HepG2 (cell line): ENCODE results near the gene PLXND1. TPM values are rescaled to one million over a fixed set of nuclear protein-coding genes. Genes with fewer than 3 reads are reported as not detected.

ENCODE experiments used
- ATAC-seq: fragments of 200-7000 bp; cut with Tn5 transposase; 3 replicates; pipeline ENCODE4 v1.9.1; 2020; ENCODE audit warnings: mild to moderate bottlenecking, moderate library complexity
- BruUV-seq: library from RNA; stranded (reverse); fragments of 400-500 nt; replicated peaks from 2 replicates; lab custom pipeline; 2021; lab: Mats Ljungman, UMichigan
- CTCF ChIA-PET: fragments of 300-600 bp; formaldehyde crosslinking; extraction: SDS; loops from one replicate; lab custom pipeline; 2021; ENCODE audit warnings: low total read pairs, inconsistent platforms, low intra/inter-chr PET ratio; lab: Yijun Ruan, JAX
- POLR2A ChIA-PET: fragments of 350-600 bp; sonication (Branson Sonifier 250); formaldehyde crosslinking; loops from one replicate; lab custom pipeline; 2020; ENCODE audit warnings: antibody characterized with exemption, inconsistent platforms; lab: Yijun Ruan, JAX
- DNase-seq: peaks from one replicate; pipeline ENCODE4 v3.0.0-alpha.2; 2015; ENCODE audit warnings: low spot score
- FAIRE-seq: peaks from 3 replicates; lab custom pipeline; 2011; peaks lifted over from hg19 to GRCh38; lab: Jason Lieb, UNC
- H2AFZ ChIP-seq: one replicate; pipeline ENCODE4 v1.6.1; 2011; ENCODE audit warnings: low read length, inconsistent platforms
- H3K27ac ChIP-seq: fragments of 300-600 bp; 3 replicates; pipeline ENCODE4 v1.8.0; 2011; ENCODE audit warnings: mixed run types, mild to moderate bottlenecking, mixed read lengths, low read length, inconsistent platforms; ENCODE audit not compliant: insufficient read depth; ENCODE audit errors: extremely low read length
- H3K27me3 ChIP-seq, 2 experiments: fragments of 200-600 bp in 1 of 2; 2 replicates in 1 of 2; 3 replicates in 1 of 2; pipeline versions ENCODE4 v1.6.0 to v1.8.0; 2011; ENCODE audit warnings: low read length in 2 of 2, mild to moderate bottlenecking in 2 of 2, moderate library complexity in 2 of 2, inconsistent platforms in 1 of 2; ENCODE audit not compliant: insufficient read depth in 2 of 2, control insufficient read depth in 1 of 2
- H3K36me3 ChIP-seq, 2 experiments: fragments of 200-600 bp in 1 of 2; replicated peaks in 1 of 2; 2 replicates in 1 of 2; 3 replicates in 1 of 2; pipeline versions ENCODE4 v1.5.1 to v1.8.0; 2011; ENCODE audit warnings: low read length in 2 of 2, inconsistent platforms in 1 of 2; ENCODE audit not compliant: insufficient read depth in 2 of 2, control insufficient read depth in 1 of 2
- H3K4me1 ChIP-seq: 2 replicates; pipeline ENCODE4 v1.5.1; 2012; ENCODE audit warnings: low read length, inconsistent platforms; ENCODE audit not compliant: insufficient read depth
- H3K4me2 ChIP-seq: 2 replicates; pipeline ENCODE4 v1.6.0; 2011; ENCODE audit warnings: low read depth, low read length, inconsistent platforms
- H3K4me3 ChIP-seq, 3 experiments: fragments of 200-600 bp in 1 of 3; sonication (generic), shearing (Covaris generic) in 1 of 3; replicated peaks in 1 of 3; 2 replicates each; pipeline ENCODE4 v1.5.1; 2011 to 2016; ENCODE audit warnings: low read length in 3 of 3, inconsistent platforms in 2 of 3, low read depth in 2 of 3, mild to moderate bottlenecking in 2 of 3, control low read depth in 1 of 3, mixed read lengths in 1 of 3; ENCODE audit not compliant: insufficient read depth in 1 of 3
- H3K79me2 ChIP-seq: one replicate; pipeline ENCODE4 v1.6.1; 2011; ENCODE audit warnings: low read length, inconsistent platforms; ENCODE audit not compliant: insufficient read depth
- H3K9ac ChIP-seq: 2 replicates; pipeline ENCODE4 v1.6.0; 2011; ENCODE audit warnings: mild to moderate bottlenecking, low read depth, low read length, inconsistent platforms; ENCODE audit not compliant: insufficient read depth
- H3K9me3 ChIP-seq: 2 replicates; pipeline ENCODE4 v1.5.1; 2012; ENCODE audit warnings: mild to moderate bottlenecking, low read length
- H4K20me1 ChIP-seq: 2 replicates; pipeline ENCODE4 v1.6.0; 2011; ENCODE audit warnings: inconsistent platforms, mild to moderate bottlenecking, low read length, moderate library complexity; ENCODE audit not compliant: insufficient read depth
- CBFB ChIP-seq: sonication (generic); formaldehyde crosslinking; IDR thresholded peaks from 2 replicates; pipeline ENCODE4 v1.4.0; 2020; ENCODE audit warnings: missing genetic modification reagents
- CCDC6 ChIP-seq: sonication (generic); formaldehyde crosslinking; IDR thresholded peaks from 2 replicates; pipeline ENCODE4 v1.8.1; 2022; ENCODE audit warnings: mild to moderate bottlenecking, missing genetic modification reagents, moderate library complexity
- EEA1 ChIP-seq: sonication (generic); formaldehyde crosslinking; IDR thresholded peaks from 2 replicates; pipeline ENCODE4 v1.5.1; 2020; ENCODE audit warnings: mild to moderate bottlenecking, missing genetic modification reagents, borderline replicate concordance
- HMGA1 ChIP-seq: sonication (generic); formaldehyde crosslinking; conservative IDR thresholded peaks from 2 replicates; pipeline ENCODE4 v1.4.0; 2020; ENCODE audit warnings: missing genetic modification reagents
- ZBTB38 ChIP-seq: sonication (generic); formaldehyde crosslinking; IDR thresholded peaks from 2 replicates; pipeline ENCODE4 v1.5.1; 2020; ENCODE audit warnings: mild to moderate bottlenecking, missing genetic modification reagents
- ZBTB7B ChIP-seq: sonication (generic); formaldehyde crosslinking; IDR thresholded peaks from 2 replicates; pipeline ENCODE4 v1.4.0; 2020; ENCODE audit warnings: missing genetic modification reagents
- ZIK1 ChIP-seq: sonication (generic); formaldehyde crosslinking; IDR thresholded peaks from 2 replicates; pipeline ENCODE4 v1.5.0; 2020; ENCODE audit warnings: mild to moderate bottlenecking, low read depth, missing genetic modification reagents, borderline replicate concordance
- ZNF138 ChIP-seq: sonication (generic); formaldehyde crosslinking; IDR thresholded peaks from 2 replicates; pipeline ENCODE4 v1.5.0; 2020; ENCODE audit warnings: mild to moderate bottlenecking, low read depth, missing genetic modification reagents
- ZNF292 ChIP-seq: sonication (generic); formaldehyde crosslinking; IDR thresholded peaks from 2 replicates; pipeline ENCODE4 v1.8.1; 2022; ENCODE audit warnings: mild to moderate bottlenecking, low read depth, missing genetic modification reagents, borderline replicate concordance
- ZNF564 ChIP-seq: sonication (generic); formaldehyde crosslinking; IDR thresholded peaks from 2 replicates; pipeline ENCODE4 v1.8.1; 2023; ENCODE audit warnings: mild to moderate bottlenecking, missing genetic modification reagents
- ZNF567 ChIP-seq: sonication (generic); formaldehyde crosslinking; IDR thresholded peaks from 2 replicates; pipeline ENCODE4 v1.8.1; 2023; ENCODE audit warnings: mild to moderate bottlenecking, missing genetic modification reagents, borderline replicate concordance
- ZNF703 ChIP-seq: sonication (generic); formaldehyde crosslinking; IDR thresholded peaks from 2 replicates; pipeline ENCODE4 v1.5.1; 2020; ENCODE audit warnings: missing genetic modification reagents, mild to moderate bottlenecking, moderate library complexity, borderline replicate concordance
- ZNF782 ChIP-seq: sonication (generic); formaldehyde crosslinking; IDR thresholded peaks from 2 replicates; pipeline ENCODE4 v1.4.0; 2020; ENCODE audit warnings: missing genetic modification reagents, mild to moderate bottlenecking, borderline replicate concordance
- WGBS: methylation state at CpG from one replicate; pipeline ENCODE4 v1.1.6; 2017; ENCODE audit warnings: low lambda C conversion rate; 5-methylcytosine and 5-hydroxymethylcytosine counted together
- in situ Hi-C: cut with HindIII; loops from 2 replicates; pipeline ENCODE4 v1.10.0; 2017; ENCODE audit warnings: low pct_unique_long_range_greater_than_20kb; ENCODE audit not compliant: extremely low pct_ligation_motif_present
- intact Hi-C: fragments of 100-400 bp; cut with micrococcal nuclease; formaldehyde crosslinking; loops from one replicate; pipeline ENCODE4 v1.10.0; 2022; ENCODE audit not compliant: unreplicated experiment
- polyA plus RNA-seq, 8 experiments: library from polyadenylated mRNA; depleted of rRNA in 3 of 8; stranded (reverse) in 7 of 8; unstranded in 1 of 8; fragments of >200 nt; fragmentation: Illumina TruSeq in 4 of 8; extraction: Trizol in 4 of 8; gene quantifications; 2 replicates each; pipeline versions ENCODE4 v1.2.1 to v1.2.3, GENCODE V29; 2011 to 2016; ENCODE audit warnings: low read depth in 4 of 8, missing spikeins in 1 of 8, mixed read lengths in 1 of 8; ENCODE audit not compliant: insufficient read depth in 1 of 8
- total RNA-seq, 5 experiments: library from RNA; depleted of rRNA; stranded (reverse); fragments of >200 nt; fragmentation: Illumina TruSeq; extraction: Trizol; gene quantifications; 2 replicates each; pipeline ENCODE4 v1.2.3, GENCODE V29; 2016; ENCODE audit warnings: low read depth in 1 of 5
- TF ChIP-seq, protein P1 (sequence below): sonication (generic); formaldehyde crosslinking; IDR thresholded peaks from 2 replicates; pipeline ENCODE4 v1.5.0; 2020; ENCODE audit warnings: mild to moderate bottlenecking, missing genetic modification reagents
- TF ChIP-seq, protein P2 (sequence below): sonication (generic); formaldehyde crosslinking; IDR thresholded peaks from 2 replicates; pipeline ENCODE4 v1.5.0; 2020; ENCODE audit warnings: mild to moderate bottlenecking, missing genetic modification reagents
- TF ChIP-seq, protein P3 (sequence below): sonication (generic); formaldehyde crosslinking; IDR thresholded peaks from 2 replicates; pipeline ENCODE4 v1.4.0; 2020; ENCODE audit warnings: missing genetic modification reagents

The PLXND1 gene
- total and polyA plus RNA-seq, 2 of the 13 experiments (the other 11 are each of a cell fraction or from before 2014, with no cell fraction given): 15.9 to 42.0 TPM

DNA sequence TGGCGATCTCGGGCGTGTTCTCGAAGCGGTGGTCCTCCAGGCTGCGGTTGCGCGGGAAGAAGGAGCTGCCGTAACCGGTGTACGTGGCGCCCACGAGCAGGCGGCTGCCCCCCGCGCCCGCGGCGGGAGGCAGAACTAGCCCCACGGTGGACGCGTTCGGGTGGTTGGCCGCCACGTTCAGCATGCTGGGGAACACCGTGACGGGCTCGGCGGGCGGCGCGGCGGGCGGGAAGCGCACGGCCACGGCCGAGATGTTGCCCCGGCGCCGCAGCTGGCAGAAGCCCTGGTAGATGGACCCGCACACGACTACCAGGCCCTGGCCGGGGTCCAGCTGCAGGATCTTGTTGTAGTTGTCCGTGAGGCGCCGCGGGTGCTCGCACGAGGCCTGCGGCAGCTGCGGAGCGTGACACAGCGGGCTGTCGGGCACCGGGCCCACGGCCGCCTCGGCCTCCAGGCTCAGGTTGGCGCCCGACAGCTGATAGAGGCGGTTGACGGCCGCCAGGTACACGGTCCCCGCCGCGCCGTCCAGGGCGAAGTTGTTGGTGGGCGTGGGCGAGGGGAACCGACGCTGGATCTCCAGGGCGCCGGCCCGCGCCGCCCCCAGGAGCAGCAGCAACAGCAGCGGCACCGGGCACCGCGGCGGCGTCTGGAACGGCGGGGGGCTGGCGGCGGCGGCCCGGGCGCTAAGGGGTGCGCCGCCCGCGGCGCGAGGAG lies 397 bp downstream of the PLXND1 start:
- POLR2A ChIA-PET: interaction anchor here (1.1 to 1.9 kb wide), 3 partner anchors 11 to 116 kb away, joined by 3 to 42 read pairs (median 8); no protein-coding TSS in a partner anchor
- FAIRE-seq (no peak), ATAC-seq (peak; percentile 21), DNase-seq (no peak)
- Histone ChIP-seq H4K20me1 (peaks cover 38% of the 10 kb centered on the region), H3K4me2 (peak overlapping the region; percentile 96), H3K9me3 (no peaks in the 10 kb centered on the region), H2AFZ (no peak overlapping the region), H3K79me2 (peaks cover 47% of the 10 kb centered on the region), H3K27me3 (no peaks in the 10 kb centered on the region; a peak in 1 of 5 replicates), H3K4me3 (peak overlapping the region; percentile 61 to 92 (median 91); a peak in 5 of 6 replicates), H3K9ac (peak overlapping the region; percentile 70), H3K36me3 (peaks cover 0 to 5% of the 10 kb centered on the region in 2 experiments; a peak in 2 of 5 replicates), H3K4me1 (peaks cover 74% of the 10 kb centered on the region), H3K27ac (peak overlapping the region; percentile 34)
- CTCF ChIA-PET: no interaction called here
- intact Hi-C loops (no loop called here), in situ Hi-C loops (no loop called here)
- 0% methylated on average over 20 of the region's 98 CpGs for WGBS
- BruUV-seq: no TSS peak
- TF ChIP-seq ZNF703 (CRISPR knock-in tag) (peak; percentile 85; the same call in 1 of the 2 replicates), ZIK1 (CRISPR knock-in tag) (no peak), ZNF138 (peak; percentile 77), ZNF782 (0 out of 2 replicates have a peak, but pooled peaks have one; percentile 12), HMGA1 (CRISPR knock-in tag) (no peak), CCDC6 (peak; percentile 35; the same call in 1 of the 2 replicates), ZBTB38 (CRISPR knock-in tag) (0 out of 2 replicates have a peak, but pooled peaks have one; percentile 21), ZNF567 (CRISPR knock-in tag) (no peak), ZNF292 (no peak), EEA1 (peak; percentile 64; the same call in 1 of the 2 replicates), ZBTB7B (CRISPR knock-in tag) (0 out of 2 replicates have a peak, but pooled peaks have one; percentile 39), CBFB (CRISPR knock-in tag) (peak; percentile 16; the same call in 1 of the 2 replicates), ZNF564 (CRISPR knock-in tag) (peak; percentile 41; the same call in 1 of the 2 replicates)
- TF ChIP-seq, protein P1, sequence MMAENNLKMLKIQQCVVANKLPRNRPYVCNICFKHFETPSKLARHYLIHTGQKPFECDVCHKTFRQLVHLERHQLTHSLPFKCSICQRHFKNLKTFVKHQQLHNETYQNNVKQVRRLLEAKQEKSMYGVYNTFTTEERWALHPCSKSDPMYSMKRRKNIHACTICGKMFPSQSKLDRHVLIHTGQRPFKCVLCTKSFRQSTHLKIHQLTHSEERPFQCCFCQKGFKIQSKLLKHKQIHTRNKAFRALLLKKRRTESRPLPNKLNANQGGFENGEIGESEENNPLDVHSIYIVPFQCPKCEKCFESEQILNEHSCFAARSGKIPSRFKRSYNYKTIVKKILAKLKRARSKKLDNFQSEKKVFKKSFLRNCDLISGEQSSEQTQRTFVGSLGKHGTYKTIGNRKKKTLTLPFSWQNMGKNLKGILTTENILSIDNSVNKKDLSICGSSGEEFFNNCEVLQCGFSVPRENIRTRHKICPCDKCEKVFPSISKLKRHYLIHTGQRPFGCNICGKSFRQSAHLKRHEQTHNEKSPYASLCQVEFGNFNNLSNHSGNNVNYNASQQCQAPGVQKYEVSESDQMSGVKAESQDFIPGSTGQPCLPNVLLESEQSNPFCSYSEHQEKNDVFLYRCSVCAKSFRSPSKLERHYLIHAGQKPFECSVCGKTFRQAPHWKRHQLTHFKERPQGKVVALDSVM (CRISPR knock-in tag): 0 out of 2 replicates have a peak, but pooled peaks have one; percentile 36
- TF ChIP-seq, protein P2, sequence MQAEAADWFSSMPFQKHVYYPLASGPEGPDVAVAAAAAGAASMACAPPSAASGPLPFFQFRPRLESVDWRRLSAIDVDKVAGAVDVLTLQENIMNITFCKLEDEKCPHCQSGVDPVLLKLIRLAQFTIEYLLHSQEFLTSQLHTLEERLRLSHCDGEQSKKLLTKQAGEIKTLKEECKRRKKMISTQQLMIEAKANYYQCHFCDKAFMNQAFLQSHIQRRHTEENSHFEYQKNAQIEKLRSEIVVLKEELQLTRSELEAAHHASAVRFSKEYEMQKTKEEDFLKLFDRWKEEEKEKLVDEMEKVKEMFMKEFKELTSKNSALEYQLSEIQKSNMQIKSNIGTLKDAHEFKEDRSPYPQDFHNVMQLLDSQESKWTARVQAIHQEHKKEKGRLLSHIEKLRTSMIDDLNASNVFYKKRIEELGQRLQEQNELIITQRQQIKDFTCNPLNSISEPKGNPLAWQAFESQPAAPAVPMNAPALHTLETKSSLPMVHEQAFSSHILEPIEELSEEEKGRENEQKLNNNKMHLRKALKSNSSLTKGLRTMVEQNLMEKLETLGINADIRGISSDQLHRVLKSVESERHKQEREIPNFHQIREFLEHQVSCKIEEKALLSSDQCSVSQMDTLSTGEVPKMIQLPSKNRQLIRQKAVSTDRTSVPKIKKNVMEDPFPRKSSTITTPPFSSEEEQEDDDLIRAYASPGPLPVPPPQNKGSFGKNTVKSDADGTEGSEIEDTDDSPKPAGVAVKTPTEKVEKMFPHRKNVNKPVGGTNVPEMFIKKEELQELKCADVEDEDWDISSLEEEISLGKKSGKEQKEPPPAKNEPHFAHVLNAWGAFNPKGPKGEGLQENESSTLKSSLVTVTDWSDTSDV (CRISPR knock-in tag): peak; percentile 59; the same call in 1 of the 2 replicates
- TF ChIP-seq, protein P3, sequence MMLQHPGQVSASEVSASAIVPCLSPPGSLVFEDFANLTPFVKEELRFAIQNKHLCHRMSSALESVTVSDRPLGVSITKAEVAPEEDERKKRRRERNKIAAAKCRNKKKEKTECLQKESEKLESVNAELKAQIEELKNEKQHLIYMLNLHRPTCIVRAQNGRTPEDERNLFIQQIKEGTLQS (CRISPR knock-in tag): no peak
